Right lung (tissue), 5 donors: ENCODE measurements around the gene S100A5. TPM values are rescaled to one million over a fixed set of nuclear protein-coding genes. Genes with fewer than 3 reads are reported as not detected.
"Not testable (repeated sequence)": the region's sequence is repeated elsewhere in the genome, so short reads cannot be mapped to it uniquely, and the experiment has no call there.

ENCODE experiments used
- DNase-seq, 2 donors: peaks; one replicate each; pipeline ENCODE4 v3.0.0-alpha.2; 2013
- polyA plus RNA-seq, 5 donors: library from polyadenylated mRNA; unstranded; fragments of 120-200 nt; gene quantifications; one replicate each; pipeline versions ENCODE4 v1.2.1 to v1.2.3, GENCODE V29; 2013; ENCODE audit warnings: inconsistent platforms in 1 of 5, low replicate concordance in 1 of 5; ENCODE audit not compliant: insufficient read length in 5 of 5, insufficient read depth in 1 of 5

S100A5 gene
- polyA plus RNA-seq, 5 donors, result 0.23 TPM; not detected in 4

DNA sequence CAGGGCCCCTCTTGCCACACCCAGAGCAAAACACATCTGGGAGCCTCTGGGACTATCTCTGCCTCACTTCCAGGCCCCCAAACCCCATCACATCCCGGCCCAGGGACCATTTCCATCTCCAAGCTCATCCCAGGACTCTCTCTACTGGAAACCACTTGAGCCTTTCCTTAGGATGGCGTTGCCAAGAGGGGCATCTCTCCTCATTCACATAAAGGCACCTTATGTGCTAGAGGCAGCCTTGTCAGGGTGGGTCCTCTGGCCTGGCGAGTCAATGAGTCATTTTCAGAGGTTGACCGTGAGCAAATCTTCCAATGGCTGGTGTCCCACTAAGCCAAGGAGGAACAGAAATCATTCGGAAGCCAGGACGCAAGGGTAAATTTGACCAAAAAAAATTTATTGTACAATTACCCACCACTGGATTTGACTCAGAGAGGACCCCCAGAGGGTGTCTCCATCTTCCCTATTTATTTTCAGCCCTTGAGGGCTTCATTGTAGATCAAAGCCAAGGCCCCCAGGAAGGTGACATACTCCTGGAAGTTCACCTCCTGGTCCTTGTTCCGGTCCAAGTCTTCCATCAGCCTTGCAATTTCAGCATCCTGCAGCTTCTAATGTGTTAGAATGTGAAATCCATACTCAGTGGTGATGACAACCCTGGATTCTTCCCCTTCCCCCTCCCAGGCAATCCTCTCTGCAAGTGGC is 6.4 kb downstream of the S100A5 start:
- no peak for DNase-seq

DNA sequence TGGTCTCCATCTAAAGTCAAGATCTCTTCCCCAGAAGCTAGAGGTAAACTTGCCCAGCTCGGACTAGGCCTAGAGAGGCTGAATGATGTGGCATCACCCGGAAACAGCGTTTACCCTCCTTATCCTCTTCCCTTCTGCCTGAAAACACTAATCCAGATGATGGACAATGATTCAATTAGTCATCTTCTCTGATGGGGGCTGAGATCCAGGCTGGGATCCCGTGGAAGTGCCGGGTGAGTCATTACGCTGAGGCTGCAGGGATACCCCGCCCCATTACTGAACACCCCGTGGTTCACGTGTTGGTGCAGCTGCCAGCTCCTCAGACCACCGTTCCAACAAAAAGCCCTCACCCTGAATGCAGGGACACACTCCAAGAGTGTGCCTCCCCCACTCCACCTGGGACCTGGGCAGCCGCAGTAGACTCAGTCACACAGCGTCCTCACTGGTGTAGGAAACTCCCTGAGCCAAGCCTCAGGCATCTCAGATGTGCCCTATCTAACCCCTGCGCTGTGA is 7.0 kb downstream of the S100A5 start:
- DNase-seq, result no peak

DNA sequence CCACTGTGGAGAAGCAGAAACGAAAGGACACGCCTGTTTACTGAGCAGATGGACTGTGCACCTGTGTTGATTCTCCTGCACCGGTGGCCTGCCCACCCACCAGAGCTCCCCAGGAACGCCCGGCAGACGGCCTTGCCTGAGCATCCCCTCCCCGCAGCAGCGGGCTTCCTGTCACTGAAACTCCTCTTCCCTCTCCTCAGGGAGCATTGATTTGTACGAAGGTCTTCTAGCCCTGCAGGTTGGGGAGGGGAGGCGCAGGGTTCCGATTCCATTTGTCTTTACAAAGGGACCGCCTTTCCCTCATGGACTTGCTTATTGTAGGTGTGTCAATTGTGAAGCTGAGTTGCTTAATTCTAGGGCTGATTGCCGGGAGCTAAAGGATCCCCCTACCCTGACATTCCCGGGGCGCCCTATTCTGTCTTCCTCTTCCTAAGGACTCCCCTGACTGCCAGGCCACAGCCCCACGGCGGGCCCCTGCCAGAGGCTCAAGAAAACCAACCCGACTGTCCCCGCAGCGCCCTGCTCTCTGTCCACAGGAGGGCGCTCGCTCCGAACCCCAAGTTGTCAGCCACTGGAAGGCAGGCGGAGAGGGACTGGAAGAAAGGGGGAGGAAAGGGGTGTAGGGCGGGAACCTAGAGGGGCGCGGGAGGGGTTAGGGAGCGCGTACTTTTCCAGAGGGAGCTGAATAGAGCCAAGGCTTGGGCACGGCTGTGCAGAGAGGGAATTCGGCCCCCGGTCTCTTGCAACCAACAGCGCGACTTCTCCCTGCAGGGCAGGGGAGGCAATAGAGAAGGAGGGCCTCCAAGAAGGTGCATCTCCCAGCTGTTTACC is 7.8 kb downstream of the S100A5 start:
- peak; percentile 74 to 77 for DNase-seq

DNA sequence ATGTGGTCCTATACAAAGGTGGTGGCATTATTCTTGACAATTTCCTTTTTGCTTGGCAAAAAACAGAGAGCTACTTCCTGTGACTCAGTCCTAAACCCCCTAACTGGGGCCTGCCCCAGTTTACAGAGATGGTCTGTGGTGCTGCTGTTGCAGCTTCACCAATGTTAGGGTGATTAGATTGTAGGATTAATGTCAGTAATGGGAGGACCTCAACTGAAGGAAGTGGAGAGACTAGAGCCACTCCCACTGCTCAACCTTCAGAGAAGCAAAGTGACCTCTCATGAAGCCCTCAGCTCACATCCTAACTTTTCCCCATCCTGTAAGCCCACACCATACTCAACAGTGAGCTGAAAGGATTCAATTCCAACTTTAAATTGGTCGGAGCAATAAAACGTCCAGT is 8.6 kb downstream of the S100A5 start:
- DNase-seq, result no peak

DNA sequence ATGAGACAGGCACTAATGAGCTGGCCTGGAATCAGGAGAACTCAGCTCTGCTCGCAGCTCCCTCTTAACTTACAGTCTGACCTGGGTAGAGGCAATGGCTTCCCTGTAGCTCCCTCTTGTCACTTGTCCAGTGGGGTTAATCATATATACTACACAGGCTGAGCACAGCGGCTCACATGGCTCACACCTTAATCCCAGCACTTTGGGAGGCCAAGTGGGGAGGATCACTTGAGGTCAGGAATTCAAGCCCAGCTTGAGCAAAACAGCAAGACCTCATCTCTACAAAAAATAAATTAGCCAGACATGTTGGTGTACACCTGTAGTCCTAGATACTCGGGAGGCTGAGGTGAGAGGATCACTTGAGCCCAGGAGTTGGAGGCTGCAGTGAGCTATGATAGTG is 9.1 kb downstream of the S100A5 start:
- no peak for DNase-seq

DNA sequence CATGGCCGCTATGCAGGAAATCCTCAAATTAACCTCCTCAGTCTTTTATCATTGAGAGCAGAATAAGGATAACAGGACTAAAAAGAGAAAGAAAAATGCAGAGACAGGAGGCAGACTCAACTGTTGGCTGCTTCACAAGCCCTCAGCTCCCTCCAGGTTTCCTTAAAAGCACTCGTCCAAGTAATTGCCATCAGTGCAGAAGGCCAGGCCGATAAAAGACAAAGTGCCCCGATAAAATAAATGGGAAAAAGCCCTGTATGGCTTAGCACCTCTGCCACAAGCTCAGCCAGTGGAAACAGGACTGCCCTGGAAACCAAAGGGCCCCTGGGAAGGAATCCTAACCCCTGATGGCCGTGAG is 13.1 kb downstream of the S100A5 start:
- DNase-seq, result no peak

DNA sequence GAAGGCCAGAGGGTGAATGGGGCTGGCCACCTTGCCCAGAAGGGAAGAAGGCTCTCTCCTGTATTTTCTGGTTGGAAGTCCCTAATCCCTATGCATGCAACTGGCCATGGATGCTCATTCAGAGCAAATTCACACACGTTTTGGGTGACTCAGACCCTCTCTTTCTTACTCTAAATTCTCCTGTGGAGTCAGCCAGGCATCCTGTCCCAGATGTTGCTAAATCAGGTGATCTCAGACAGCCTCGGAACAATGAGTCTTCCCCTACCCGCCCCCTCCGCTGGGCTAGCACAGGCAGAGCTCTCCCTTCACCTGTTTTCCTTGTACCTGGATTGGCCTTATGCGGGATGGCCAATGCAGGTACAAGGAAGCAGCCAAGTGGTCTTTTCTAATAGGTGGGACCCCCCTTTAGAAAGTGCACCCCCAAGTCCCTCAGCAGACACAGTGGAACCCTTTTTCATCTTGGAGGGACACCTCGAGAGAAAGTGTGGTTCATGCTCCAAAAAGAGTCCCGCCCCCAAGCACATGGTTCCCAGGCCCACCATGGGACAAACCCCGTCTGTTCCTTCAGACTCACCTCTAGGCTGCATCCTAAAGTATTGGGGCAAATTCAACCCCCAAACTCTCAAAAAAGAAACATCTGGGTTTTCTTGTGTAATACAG is 13.6 kb downstream of the S100A5 start:
- no peak for DNase-seq

DNA sequence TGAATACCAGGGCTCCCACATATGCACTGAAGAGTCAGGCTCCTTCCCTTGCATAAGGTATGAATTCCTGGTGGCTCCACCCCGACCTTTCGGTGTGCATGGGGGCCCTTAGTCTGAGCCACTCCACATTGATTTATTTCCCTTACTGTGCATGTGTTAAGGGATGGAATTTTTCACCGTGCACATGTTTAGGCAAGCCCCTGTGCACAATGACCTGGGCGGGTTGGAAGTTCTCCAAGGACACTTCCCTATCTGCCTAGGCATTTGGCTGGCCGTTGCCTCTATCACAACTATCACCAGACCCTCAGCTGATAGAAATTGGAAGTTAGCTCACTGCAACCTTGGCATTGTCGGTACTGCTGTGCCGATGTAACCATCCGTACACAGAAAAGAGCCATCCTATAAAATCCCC is 14.6 kb downstream of the S100A5 start:
- DNase-seq, result no peak

DNA sequence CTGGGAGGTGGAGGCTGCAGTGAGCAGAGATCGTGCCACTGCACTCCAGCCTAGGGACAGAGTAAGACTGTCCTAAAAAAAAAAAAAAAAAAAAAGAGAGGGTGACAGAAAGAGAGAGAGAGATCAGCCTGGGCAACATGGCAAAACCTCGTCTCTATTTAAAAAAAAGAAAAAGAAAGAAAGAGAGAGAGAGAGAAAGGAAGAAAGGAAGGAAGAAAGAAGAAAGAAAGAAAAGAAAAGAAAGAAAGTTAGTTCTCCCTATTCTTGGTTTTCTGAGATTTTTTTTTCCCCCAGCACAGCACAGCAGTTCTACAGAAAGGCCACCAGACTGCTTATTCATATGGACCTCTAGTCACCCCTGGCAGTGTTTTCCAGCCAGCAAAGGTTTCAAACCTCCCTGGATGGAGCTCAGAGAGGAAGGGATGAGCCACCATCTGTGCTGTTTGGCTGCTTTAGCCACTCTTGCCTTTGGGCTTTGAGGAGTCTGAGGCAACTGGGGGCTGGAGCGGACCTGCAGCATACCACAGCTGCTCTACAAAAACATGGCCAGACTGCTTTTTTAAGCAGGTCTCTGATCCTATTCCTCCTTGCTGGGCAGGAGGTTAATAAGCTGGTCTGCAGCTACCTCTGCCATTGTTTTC is 15.5 kb downstream of the S100A5 start:
- no peak for DNase-seq

DNA sequence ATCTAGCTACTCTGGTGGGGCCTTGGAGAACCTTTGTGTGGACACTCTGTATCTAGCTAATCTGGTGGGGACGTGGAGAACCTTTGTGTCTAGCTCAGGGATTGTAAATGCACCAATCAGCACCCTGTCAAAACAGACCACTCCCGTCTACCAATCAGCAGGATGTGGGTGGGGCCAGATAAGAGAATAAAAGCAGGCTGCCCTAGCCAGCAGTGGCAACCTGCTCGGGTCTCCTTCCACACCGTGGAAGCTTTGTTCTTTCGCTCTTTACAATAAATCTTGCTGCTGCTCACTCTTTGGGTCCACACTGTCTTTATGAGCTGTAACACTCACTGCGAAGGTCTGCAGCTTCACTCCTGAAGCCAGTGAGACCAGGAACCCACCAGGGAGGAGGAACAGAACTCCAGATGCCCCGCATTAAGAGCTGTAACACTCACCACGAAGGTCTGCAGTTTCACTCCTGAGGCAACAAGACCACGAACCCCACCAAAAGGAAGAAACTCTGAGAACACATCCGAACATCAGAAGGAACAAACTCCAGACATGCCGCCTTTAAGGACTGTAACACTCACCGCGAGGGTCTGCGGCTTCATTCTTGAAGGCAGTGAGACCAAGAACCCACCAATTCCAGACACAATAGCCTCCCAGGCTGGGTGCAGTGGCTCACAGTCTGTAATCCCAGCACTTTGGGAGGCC is 18.2 kb downstream of the S100A5 start:
- not testable (repeated sequence) for DNase-seq

DNA sequence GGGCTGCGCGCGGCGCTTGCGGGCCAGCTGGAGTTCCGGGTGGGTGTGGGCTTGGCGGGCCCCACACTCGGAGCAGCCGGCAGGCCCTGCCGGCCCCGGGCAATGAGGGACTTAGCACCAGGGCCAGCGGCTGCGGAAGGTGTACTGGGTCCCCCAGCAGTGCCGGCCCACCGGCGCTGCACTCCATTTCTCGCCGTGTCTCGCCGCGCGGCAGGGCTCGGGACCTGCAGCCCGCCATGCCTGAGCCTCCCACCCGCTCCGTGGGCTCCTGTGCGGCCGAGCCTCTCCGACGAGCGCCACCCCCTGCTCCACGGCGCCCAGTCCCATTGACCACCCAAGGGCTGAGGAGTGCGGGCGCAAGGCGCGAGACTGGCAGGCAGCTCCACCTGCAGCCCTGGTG is 18.9 kb downstream of the S100A5 start:
- not testable (repeated sequence) for DNase-seq

DNA sequence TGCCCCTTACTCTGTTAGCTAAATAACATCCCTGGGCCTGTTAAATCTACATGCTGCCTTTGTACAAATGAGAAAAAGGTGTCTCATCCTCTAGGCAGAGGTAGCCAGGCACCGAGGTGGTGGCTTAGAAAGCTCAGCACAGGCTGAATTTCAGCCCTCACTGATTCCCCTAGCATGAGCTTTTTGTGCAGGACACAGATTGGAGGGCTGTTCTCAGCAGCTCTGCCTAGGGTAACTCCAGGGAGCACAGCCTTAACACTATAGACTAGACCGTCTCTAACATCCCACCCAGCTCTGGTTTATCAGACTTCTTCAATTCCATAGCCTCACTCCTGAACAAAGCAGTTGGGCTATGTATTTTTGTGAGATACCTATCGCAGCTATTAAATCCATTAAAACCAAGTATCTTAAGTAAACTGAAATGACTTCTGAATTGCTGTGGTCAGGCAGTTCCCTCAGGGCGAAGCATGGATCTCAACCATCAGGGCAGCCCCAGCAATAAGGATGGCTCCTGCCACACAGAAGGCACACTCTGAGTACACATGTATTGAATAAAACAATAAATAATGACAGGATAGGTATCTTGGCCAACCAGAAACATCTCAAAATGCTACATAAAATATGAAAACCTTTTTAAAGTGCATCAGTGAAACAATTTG is 19.8 kb downstream of the S100A5 start:
- DNase-seq, result no peak

DNA sequence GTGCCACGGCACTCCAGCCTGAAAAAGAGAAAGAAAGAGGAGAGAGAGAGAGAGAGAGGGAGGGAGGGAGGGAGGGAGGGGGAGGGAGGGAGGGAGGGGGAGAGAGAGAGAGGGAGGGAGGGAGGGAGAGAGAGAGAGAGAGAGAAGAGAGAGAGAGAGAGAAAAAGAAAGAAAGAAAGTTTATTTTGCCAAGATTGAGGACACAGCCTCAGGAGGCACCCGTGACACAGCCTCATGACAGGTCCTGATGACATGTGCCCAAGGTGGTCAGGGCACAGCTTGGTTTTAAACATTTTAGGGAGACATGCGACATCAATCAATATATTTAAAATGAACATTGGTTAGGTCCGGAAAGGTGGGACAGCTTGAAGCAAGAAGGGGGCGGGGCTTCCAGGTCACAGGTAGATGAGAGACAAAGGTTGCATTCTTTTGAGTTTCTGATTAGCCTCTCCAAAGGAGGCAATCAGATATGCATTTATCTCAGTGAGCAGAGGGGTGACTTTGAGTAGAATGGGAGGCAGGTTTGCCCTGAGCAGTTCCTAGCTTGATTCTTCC is 20.5 kb downstream of the S100A5 start:
- DNase-seq, result not testable (repeated sequence)

DNA sequence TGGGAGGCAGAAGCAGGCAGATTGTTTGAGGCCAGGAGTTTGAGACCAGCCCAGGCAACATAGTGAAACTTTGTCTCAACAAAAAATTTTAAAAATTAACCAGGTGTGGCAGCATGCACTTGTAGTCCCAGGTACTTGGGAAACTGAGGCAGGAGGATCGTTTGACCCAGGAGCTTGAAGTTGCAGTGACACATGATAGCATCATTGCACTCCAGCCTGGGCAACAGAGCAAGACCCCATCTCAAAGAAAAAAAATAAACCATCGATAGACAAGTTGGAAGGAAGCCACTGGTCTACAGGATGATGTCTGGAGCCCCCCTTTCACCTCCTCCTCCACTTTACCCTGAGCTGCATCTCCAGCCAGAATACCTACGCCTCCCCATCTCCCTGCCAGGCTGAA is 21.5 kb downstream of the S100A5 start:
- no peak for DNase-seq

DNA sequence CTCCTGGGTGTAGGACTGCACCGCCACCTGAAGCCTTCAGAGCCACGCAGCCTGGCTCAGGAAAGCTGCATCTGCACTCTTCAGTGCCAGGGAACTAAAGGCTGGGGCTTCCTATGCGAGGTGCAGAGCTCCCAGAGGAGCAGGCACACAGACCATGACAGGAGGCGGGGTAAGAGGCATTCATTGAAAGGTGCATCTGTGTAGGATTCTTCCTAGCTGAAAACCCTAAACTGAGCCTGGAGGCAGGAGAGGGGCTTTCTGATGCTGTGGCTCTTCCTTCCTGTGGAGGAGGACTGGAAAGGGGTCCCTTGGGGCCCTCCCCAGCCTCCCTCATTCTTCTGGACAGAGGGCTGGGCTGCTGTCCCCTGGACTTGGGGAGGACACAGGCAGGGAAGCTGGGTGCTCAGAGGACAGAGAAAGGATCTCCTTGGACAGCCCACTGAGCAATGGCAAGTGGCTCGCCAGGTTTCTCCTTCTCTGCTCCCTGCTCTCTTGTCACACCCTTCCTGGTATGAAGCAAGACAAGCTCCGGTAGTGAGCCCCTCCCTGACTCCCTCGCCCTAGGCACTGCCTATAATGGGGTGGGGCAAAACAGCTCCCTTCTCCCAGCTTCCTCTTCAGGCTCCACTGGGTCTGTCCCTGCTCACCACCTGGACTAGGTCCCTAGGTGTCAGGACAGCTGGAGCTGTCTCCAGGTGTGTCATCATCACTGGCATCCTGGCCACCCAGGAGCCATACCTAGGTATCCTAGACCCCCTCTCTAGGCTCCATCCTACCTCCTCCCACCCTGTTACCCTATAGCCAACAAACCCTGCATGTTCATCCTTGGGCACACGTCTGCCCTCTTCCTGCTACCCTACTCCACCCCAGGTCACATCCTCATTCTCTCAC is 25.0 kb downstream of the S100A5 start:
- no peak for DNase-seq

DNA sequence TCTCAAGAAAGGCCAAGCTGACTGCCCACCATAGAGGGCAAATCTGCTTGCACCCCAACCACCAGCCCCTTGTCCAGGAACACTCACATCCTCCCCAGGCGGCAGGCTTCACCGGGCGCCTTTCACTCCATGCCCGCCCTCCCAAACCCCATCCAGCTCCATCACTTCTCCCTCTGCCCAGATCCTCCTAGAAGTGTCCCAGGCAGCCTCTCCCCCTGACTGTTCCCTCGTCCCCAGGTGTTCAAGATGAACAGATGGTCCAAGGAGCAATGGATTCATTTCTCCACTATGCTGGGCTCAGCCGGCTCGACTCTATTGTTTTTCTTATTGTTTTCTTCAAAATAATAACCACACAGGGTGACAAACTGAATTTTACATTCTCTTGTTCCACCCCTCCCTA is 27.1 kb downstream of the S100A5 start:
- no peak for DNase-seq

DNA sequence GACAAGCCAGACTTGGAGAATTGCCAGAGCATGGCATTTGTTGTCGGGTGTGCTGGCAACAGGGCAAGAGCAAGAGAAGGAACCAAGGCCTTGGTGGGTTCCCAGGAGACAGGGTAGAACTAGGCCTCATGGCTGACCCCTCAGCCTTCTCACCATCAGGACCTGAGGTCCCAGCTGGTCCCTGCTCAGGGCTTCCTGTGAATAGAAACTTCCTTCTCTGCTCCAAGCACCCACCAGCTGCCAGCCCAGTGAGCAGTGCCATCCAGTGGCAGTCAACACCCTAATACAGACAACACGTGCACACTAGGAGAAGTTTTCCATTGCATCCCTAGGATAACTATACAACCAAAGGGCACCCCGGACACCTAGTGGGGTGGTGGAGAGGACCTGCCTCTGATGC is 27.7 kb downstream of the S100A5 start:
- no peak for DNase-seq

DNA sequence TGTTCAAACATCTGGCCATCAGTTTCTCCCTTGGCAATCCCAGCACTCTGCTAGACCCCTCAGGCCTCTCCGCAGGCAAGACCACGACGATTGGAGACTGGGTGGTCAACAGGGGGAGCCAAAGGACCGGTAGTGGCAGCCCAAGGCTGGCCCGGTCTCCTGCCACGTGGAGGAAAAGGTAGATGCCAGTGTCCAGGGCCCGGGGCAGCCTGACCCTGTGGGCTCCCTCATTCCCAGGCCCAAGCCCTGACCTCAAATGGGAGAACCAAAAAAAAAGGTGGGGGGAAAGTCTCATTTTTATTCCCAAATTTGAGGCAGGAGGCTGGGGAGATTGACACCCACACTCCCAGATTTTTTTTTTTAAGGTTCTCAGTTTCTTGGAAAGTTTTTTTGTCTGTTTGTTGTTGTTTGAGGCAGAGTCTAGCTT is 29.7 kb downstream of the S100A5 start:
- peak; percentile 64 to 71 for DNase-seq

DNA sequence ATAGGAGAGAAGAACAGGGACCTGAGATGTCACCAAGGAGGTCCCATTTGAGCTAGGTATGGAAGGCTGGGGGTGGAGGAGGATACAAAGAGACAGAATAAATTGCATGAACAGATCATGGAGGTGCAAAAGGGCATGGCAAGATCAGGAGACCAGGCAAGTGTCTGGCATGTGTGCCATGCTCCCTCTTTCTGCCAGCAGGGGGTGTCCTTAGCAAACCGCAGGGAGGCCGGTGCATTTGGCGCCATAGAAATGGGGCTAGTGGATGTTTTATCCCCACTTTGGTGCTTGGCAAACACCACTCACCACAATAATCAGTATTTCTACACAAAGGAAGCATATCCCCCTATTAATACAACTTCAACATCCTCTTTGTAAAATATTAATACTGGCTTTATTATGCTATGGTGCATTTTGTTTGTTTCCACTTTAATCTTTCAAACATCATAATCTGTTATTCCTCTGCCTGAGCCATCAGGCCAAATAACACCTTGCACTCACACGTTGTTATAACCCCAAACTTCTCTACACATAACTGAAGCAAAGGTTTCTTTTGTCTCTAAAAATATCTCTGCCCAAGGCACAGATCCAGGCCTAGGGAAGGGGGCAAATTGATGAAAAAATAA is 30.9 kb downstream of the S100A5 start:
- no peak for DNase-seq
